Smooth muscle cell (in vitro differentiated cells): ENCODE results near the gene SDF4. TPM values are rescaled to one million over a fixed set of nuclear protein-coding genes. Genes with fewer than 3 reads are reported as not detected.

Experiments used
- DNase-seq: peaks from one replicate; lab custom pipeline; 2025; ENCODE audit not compliant: unreplicated experiment; lab: John Stamatoyannopoulos, UW
- H2AFZ ChIP-seq: fragments of 200-600 bp; sonication (generic); 2 replicates; pipeline ENCODE4 v1.6.0; 2016; ENCODE audit warnings: antibody characterized with exemption, low read depth, mild to moderate bottlenecking
- H3F3A ChIP-seq: fragments of 200-600 bp; sonication (generic); 2 replicates; pipeline ENCODE4 v1.6.0; 2017; ENCODE audit warnings: antibody characterized with exemption, low read depth
- H3K27ac ChIP-seq: fragments of 200-600 bp; sonication (generic); 2 replicates; pipeline ENCODE4 v1.5.1; 2016; ENCODE audit warnings: low read depth, mild to moderate bottlenecking
- H3K27me3 ChIP-seq: fragments of 200-600 bp; sonication (generic); 2 replicates; pipeline ENCODE4 v1.6.1; 2016; ENCODE audit warnings: low read depth, mild to moderate bottlenecking
- H3K36me3 ChIP-seq: fragments of 200-600 bp; sonication (generic); 2 replicates; pipeline ENCODE4 v1.5.1; 2016; ENCODE audit warnings: low read depth
- H3K4me1 ChIP-seq: fragments of 200-600 bp; sonication (generic); 2 replicates; pipeline ENCODE4 v1.5.1; 2016; ENCODE audit warnings: low read depth
- H3K4me2 ChIP-seq: fragments of 200-600 bp; sonication (generic); 2 replicates; pipeline ENCODE4 v1.6.0; 2016; ENCODE audit warnings: mild to moderate bottlenecking
- H3K4me3 ChIP-seq: fragments of 200-600 bp; sonication (generic); 2 replicates; pipeline ENCODE4 v1.5.1; 2016; ENCODE audit warnings: mild to moderate bottlenecking
- H3K79me2 ChIP-seq: fragments of 200-600 bp; sonication (generic); 2 replicates; pipeline ENCODE4 v1.6.0; 2016; ENCODE audit warnings: low read depth, mild to moderate bottlenecking
- H3K9ac ChIP-seq: fragments of 200-600 bp; sonication (generic); 2 replicates; pipeline ENCODE4 v1.6.0; 2016; ENCODE audit warnings: low read depth
- H3K9me3 ChIP-seq: fragments of 200-600 bp; sonication (generic); replicated peaks from 2 replicates; pipeline ENCODE4 v1.5.1; 2016; ENCODE audit warnings: low read depth
- H4K20me1 ChIP-seq: fragments of 200-600 bp; sonication (generic); 2 replicates; pipeline ENCODE4 v1.6.0; 2016; ENCODE audit warnings: low read depth
- CTCF ChIP-seq: fragments of 200-600 bp; sonication (generic); IDR thresholded peaks from 2 replicates; pipeline ENCODE4 v1.5.1; 2017; ENCODE audit warnings: borderline replicate concordance, mild to moderate bottlenecking, antibody characterized with exemption; ENCODE audit not compliant: insufficient read depth, poor library complexity, severe bottlenecking
- WGBS: methylation state at CpG from one replicate; pipeline ENCODE4 v1.1.7; 2016; ENCODE audit warnings: low lambda C conversion rate; 5-methylcytosine and 5-hydroxymethylcytosine counted together
- polyA plus RNA-seq: library from polyadenylated mRNA; unstranded; fragments of >200 nt; fragmentation: Nextera tagmentation; extraction: Ambion mirVana; gene quantifications from 2 replicates; pipeline ENCODE4 v1.2.1, GENCODE V29; 2016
- total RNA-seq: library from RNA; depleted of rRNA; stranded (reverse); fragments of >200 nt; gene quantifications from 2 replicates; pipeline ENCODE4 v1.2.3, GENCODE V29; 2014

SDF4 gene
- total and polyA plus RNA-seq, 2 experiments from 2014 or later = 94.9 to 263 TPM

DNA sequence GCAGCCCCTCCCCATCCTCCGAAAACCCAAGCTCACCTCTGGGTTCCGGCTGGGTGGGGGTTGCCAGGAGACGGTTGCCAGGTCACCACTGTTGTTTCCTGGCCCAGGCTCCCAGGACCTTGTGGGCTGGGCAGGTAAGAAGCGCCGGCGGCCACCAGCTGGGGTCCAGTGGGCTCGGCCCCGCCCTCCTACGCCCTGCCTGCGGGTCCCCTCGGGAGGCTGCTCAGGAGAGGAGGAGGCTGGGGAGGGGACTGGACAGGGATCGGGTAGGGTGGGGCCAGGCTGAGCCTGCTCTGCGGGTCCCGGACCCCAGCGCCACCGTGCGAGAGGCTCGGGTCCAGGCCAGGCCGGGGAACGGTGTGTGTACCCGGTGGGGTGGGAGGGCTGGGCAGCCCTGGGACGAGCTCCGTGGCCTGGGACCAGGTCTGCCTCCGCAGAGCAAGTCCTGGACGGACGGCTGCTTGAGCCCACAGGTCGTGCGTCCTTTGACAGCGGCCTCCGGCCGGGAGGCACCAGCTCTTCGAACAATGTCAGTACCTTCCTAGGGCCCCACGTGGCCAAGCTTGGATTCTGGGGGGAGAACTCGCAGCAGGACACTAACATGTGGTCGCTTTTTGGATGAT is 57.9 kb downstream of the SDF4 start, which contains the start of gene TTLL10:
Gene TTLL10, plus strand, starts transcription at position 88 of the 623 bp plus-strand sequence. CDS start 5,336 bp downstream, outside the sequence.
- Histone ChIP-seq H3K27ac (no peak within 1 kb of the TSS), H3K79me2 (no peaks in the 10 kb centered on the region), H3K36me3 (no peaks in the 10 kb centered on the region), H4K20me1 (no peaks in the 10 kb centered on the region), H3K27me3 (no peaks in the 10 kb centered on the region), H3K4me1 (peaks cover 3% of the 10 kb centered on the region), H3K9ac (no peak within 1 kb of the TSS), H3K9me3 (no peaks in the 10 kb centered on the region), H3F3A (no peaks in the 10 kb centered on the region), H3K4me3 (no peak within 1 kb of the TSS), H2AFZ (no peak within 1 kb of the TSS), H3K4me2 (no peak within 1 kb of the TSS)
- no peak for TF ChIP-seq CTCF
- DNase-seq = no peak
- 77% methylated on average over 33 of the region's 35 CpGs for WGBS

DNA sequence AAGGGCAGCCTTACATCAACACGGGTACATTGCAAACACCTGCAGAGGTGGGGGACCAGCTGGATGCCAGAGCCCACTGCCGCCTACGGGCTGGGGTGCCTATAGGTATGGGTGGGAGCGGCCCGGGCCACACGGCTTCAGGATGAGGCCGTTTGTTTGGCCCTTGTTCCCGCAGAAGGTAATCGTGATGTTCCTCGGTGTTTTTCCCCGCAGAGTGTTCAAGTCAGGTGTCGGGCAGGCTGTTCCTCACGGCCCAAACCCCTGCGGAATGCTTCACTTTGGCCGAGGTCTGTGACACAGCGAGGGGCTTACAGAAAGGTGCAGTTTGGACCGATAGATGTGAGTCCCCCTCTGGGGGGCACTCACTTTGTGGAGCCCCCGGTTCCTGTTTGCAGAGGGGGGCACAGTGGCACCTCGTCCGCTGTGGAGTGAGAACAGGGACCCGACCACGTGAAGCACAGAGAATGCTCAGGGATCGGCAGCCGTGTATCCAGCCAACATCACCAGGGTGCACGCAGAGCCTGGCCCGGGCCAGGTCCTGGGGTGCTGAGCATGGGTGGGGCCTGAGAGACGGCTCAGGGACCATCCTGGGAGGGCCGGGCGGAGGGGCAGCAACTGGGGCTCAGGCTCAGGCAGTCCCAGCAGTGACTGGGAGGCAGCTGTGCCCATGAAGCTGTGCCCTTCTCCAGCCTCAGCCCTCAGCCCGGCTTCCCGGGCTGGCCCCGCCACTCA is 58.6 kb downstream of the SDF4 start:
- H3K4me1 ChIP-seq = peaks cover 3% of the 10 kb centered on the region
- no peaks in the 10 kb centered on the region for H3K27me3 ChIP-seq
- no peak overlapping the region for H3K27ac ChIP-seq
- H3K79me2 ChIP-seq = no peaks in the 10 kb centered on the region
- DNase-seq = no peak
- 89% methylated on average over 29 of the region's 32 CpGs for WGBS
- TF ChIP-seq CTCF = no peak
- no peak overlapping the region for H3K4me3 ChIP-seq
- H4K20me1 ChIP-seq = no peaks in the 10 kb centered on the region
- no peaks in the 10 kb centered on the region for H3F3A ChIP-seq
- H3K9ac ChIP-seq = no peak overlapping the region
- no peaks in the 10 kb centered on the region for H3K36me3 ChIP-seq
- no peak overlapping the region for H3K4me2 ChIP-seq
- H2AFZ ChIP-seq = no peak overlapping the region
- H3K9me3 ChIP-seq = no peaks in the 10 kb centered on the region

GRCh38 chr1:1171546-1172340 is 60.1 kb downstream of the SDF4 start:
- H3K4me1 ChIP-seq = peaks cover 3% of the 10 kb centered on the region
- H3K4me3 ChIP-seq = no peak overlapping the region
- no peaks in the 10 kb centered on the region for H4K20me1 ChIP-seq
- no peaks in the 10 kb centered on the region for H3K36me3 ChIP-seq
- no peaks in the 10 kb centered on the region for H3K27me3 ChIP-seq
- WGBS = 90% methylated on average over 27 of the region's 33 CpGs
- H2AFZ ChIP-seq = no peak overlapping the region
- DNase-seq = no peak
- H3F3A ChIP-seq = no peaks in the 10 kb centered on the region
- no peak for TF ChIP-seq CTCF
- H3K9me3 ChIP-seq = no peaks in the 10 kb centered on the region
- H3K4me2 ChIP-seq = no peak overlapping the region
- H3K27ac ChIP-seq = no peak overlapping the region
- H3K79me2 ChIP-seq = no peaks in the 10 kb centered on the region
- no peak overlapping the region for H3K9ac ChIP-seq
